Measurements from ENCODE around the gene CLEC2A. TPM values are rescaled to one million over a fixed set of nuclear protein-coding genes. Genes with fewer than 3 reads are reported as not detected.

Gene CLEC2A
- total RNA-seq, 1 donor: not detected

GRCh38 chr12:9872742-9873141 is 59.4 kb downstream of the CLEC2A start:
- Histone ChIP-seq H4K20me1 (ENCODE audit: insufficient read depth, low read length) (no peaks in the 10 kb centered on the region), H3K79me2 (ENCODE audit: insufficient read depth, low read length) (no peaks in the 10 kb centered on the region), H2AFZ (ENCODE audit: low read length) (no peak overlapping the region), H3K27ac (ENCODE audit: low read depth, low read length) (no peak overlapping the region), H3K9me3 (ENCODE audit: low read depth, low read length) (no peaks in the 10 kb centered on the region), H3K4me1 (ENCODE audit: insufficient read depth, low read length) (peaks cover 7% of the 10 kb centered on the region), H3K36me3 (ENCODE audit: insufficient read depth, low read length) (no peaks in the 10 kb centered on the region), H3K27me3 (ENCODE audit: insufficient read depth, low read length) (no peaks in the 10 kb centered on the region), H3K4me2 (ENCODE audit: insufficient read depth, low read length) (no peak overlapping the region), H3K4me3 (ENCODE audit: insufficient read depth, low read length) (no peak overlapping the region)
- DNase-seq (ENCODE audit: insufficient read length, low spot score, missing footprints): no peak
- TF ChIP-seq CTCF (IDR thresholded peaks at IDR 0.05; ENCODE audit: extremely low read depth, low read depth, low read length): no peak

GRCh38 chr12:9872162-9872561 is 60.0 kb downstream of the CLEC2A start:
- no peaks in the 10 kb centered on the region for H4K20me1 ChIP-seq (ENCODE audit: insufficient read depth, low read length)
- no peak overlapping the region for H3K27ac ChIP-seq (ENCODE audit: low read depth, low read length)
- H3K27me3 ChIP-seq (ENCODE audit: insufficient read depth, low read length): no peaks in the 10 kb centered on the region
- H2AFZ ChIP-seq (ENCODE audit: low read length): no peak overlapping the region
- no peak overlapping the region for H3K4me3 ChIP-seq (ENCODE audit: insufficient read depth, low read length)
- H3K4me2 ChIP-seq (ENCODE audit: insufficient read depth, low read length): no peak overlapping the region
- no peaks in the 10 kb centered on the region for H3K79me2 ChIP-seq (ENCODE audit: insufficient read depth, low read length)
- DNase-seq (ENCODE audit: insufficient read length, low spot score, missing footprints): no peak
- no peaks in the 10 kb centered on the region for H3K9me3 ChIP-seq (ENCODE audit: low read depth, low read length)
- H3K36me3 ChIP-seq (ENCODE audit: insufficient read depth, low read length): no peaks in the 10 kb centered on the region
- peaks cover 7% of the 10 kb centered on the region for H3K4me1 ChIP-seq (ENCODE audit: insufficient read depth, low read length)
- TF ChIP-seq CTCF (IDR thresholded peaks at IDR 0.05; ENCODE audit: extremely low read depth, low read depth, low read length): no peak

- no peak for TF ChIP-seq CTCF (IDR thresholded peaks at IDR 0.05; ENCODE audit: extremely low read depth, low read depth, low read length)
- H2AFZ ChIP-seq (ENCODE audit: low read length): peak overlapping the region; percentile 89
- peak overlapping the region; percentile 74 for H3K4me3 ChIP-seq (ENCODE audit: insufficient read depth, low read length)
- DNase-seq (ENCODE audit: insufficient read length, low spot score, missing footprints): no peak
- H4K20me1 ChIP-seq (ENCODE audit: insufficient read depth, low read length): no peaks in the 10 kb centered on the region
- H3K4me2 ChIP-seq (ENCODE audit: insufficient read depth, low read length): peak overlapping the region; percentile 85
- H3K27me3 ChIP-seq (ENCODE audit: insufficient read depth, low read length): no peaks in the 10 kb centered on the region
- H3K27ac ChIP-seq (ENCODE audit: low read depth, low read length): peak overlapping the region; percentile 52
- H3K79me2 ChIP-seq (ENCODE audit: insufficient read depth, low read length): no peaks in the 10 kb centered on the region
- H3K9me3 ChIP-seq (ENCODE audit: low read depth, low read length): no peaks in the 10 kb centered on the region
- H3K36me3 ChIP-seq (ENCODE audit: insufficient read depth, low read length): no peaks in the 10 kb centered on the region
- peaks cover 7% of the 10 kb centered on the region for H3K4me1 ChIP-seq (ENCODE audit: insufficient read depth, low read length)
These were observed 61.8 kb downstream of the CLEC2A start for GRCh38 chr12:9870286-9870866.

- Histone ChIP-seq H3K4me3 (ENCODE audit: insufficient read depth, low read length) (peak within 1 kb of the TSS; percentile 74), H3K36me3 (ENCODE audit: insufficient read depth, low read length) (no peaks in the 10 kb centered on the region), H3K79me2 (ENCODE audit: insufficient read depth, low read length) (no peaks in the 10 kb centered on the region), H3K4me2 (ENCODE audit: insufficient read depth, low read length) (peak within 1 kb of the TSS; percentile 85), H3K4me1 (ENCODE audit: insufficient read depth, low read length) (peaks cover 7% of the 10 kb centered on the region), H2AFZ (ENCODE audit: low read length) (peak within 1 kb of the TSS; percentile 89), H3K27me3 (ENCODE audit: insufficient read depth, low read length) (no peaks in the 10 kb centered on the region), H3K27ac (ENCODE audit: low read depth, low read length) (peak within 1 kb of the TSS; percentile 52), H3K9me3 (ENCODE audit: low read depth, low read length) (no peaks in the 10 kb centered on the region), H4K20me1 (ENCODE audit: insufficient read depth, low read length) (no peaks in the 10 kb centered on the region)
- DNase-seq (ENCODE audit: insufficient read length, low spot score, missing footprints): no peak
- no peak for TF ChIP-seq CTCF (IDR thresholded peaks at IDR 0.05; ENCODE audit: extremely low read depth, low read depth, low read length)
These were observed 62.6 kb downstream of the CLEC2A start, which contains the start of gene CLEC2B for GRCh38 chr12:9869307-9870161. TSS of gene CLEC2B (minus strand) at chr12:9869354.
